Measurements from ENCODE around the gene MIGA1. TPM values are rescaled to one million over a fixed set of nuclear protein-coding genes. Genes with fewer than 3 reads are reported as not detected.

The MIGA1 gene
- total and polyA plus RNA-seq, 9 of the 15 experiments (the other 6 are each of a cell fraction or from before 2014, with no cell fraction given): 1.6 to 5.1 (median 2.9) TPM

DNA sequence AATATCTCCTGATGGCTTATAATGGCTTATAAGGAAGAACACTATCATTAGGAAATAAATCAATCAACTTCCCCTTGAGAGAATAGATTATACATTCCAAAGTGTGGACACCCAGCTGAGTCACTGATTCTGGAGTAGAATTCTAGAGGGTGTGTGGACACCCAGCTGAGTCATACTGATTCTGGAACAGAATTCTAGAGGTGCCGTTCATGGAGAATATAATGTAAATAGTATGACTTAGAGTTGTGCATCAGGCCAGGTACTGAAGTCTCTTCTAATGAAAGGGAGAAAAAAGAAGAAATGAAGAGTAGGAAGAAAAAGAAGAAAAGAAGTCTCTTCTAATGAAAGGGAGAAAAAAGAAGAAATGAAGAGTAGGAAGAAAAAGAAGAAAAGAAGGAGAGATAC, 17.4 kb upstream of the MIGA1 start (continued):
- TF ChIP-seq NR4A1 (CRISPR knock-in tag; IDR thresholded peaks at IDR 0.05) (no peak), NR4A1 (tag; IDR thresholded peaks at IDR 0.05) (no peak), SAP30 (IDR thresholded peaks at IDR 0.05; ENCODE audit: borderline replicate concordance, insufficient read depth, low read depth, low read length, poor library complexity, severe bottlenecking) (no peak), RBM25 (IDR thresholded peaks at IDR 0.05; ENCODE audit: low read depth, low read length, severe bottlenecking) (no peak), TCF7L2 (IDR thresholded peaks at IDR 0.05; ENCODE audit: low read depth, low read length) (no peak), ZNF655 (CRISPR knock-in tag; IDR thresholded peaks at IDR 0.05) (no peak), ZNF253 (CRISPR knock-in tag; conservative IDR thresholded peaks at IDR 0.05) (no peak), ADNP (tag; IDR thresholded peaks at IDR 0.05) (peak; percentile 45; the same call in 1 of the 2 replicates), ZNF133 (CRISPR knock-in tag; IDR thresholded peaks at IDR 0.05) (no peak), MCM2 (IDR thresholded peaks at IDR 0.05; ENCODE audit: low read depth) (no peak), ZNF79 (CRISPR knock-in tag; IDR thresholded peaks at IDR 0.05; ENCODE audit: low read depth) (no peak), LCOR (CRISPR knock-in tag; IDR thresholded peaks at IDR 0.05) (no peak), YY1 (IDR thresholded peaks at IDR 0.05; ENCODE audit: borderline replicate concordance in 1 of 3, control insufficient read depth in 1 of 3, extremely low read depth in 1 of 3, insufficient read depth in 3 of 3, insufficient read length in 1 of 3, insufficient replicate concordance in 2 of 3, low read depth in 1 of 3, low read length in 2 of 3) (no peak), ZFPM2 (CRISPR knock-in tag; IDR thresholded peaks at IDR 0.05) (no peak), NFE2L1 (tag; IDR thresholded peaks at IDR 0.05; ENCODE audit: borderline replicate concordance, low read depth) (no peak), LARP7 (IDR thresholded peaks at IDR 0.05) (no peak), KDM1A (IDR thresholded peaks at IDR 0.05) (peak; percentile 40 to 46; a peak in 1 of 4 replicates), GTF2B (IDR thresholded peaks at IDR 0.05; ENCODE audit: extremely low read depth, insufficient read length) (no peak), PTBP1 (IDR thresholded peaks at IDR 0.05; ENCODE audit: low read depth, low read length) (no peak), HCFC1 (IDR thresholded peaks at IDR 0.05; ENCODE audit: low read depth, low read length) (no peak), RAD51 (IDR thresholded peaks at IDR 0.05; ENCODE audit: borderline replicate concordance, low read depth) (no peak)
- TF ChIP-seq, protein P1, sequence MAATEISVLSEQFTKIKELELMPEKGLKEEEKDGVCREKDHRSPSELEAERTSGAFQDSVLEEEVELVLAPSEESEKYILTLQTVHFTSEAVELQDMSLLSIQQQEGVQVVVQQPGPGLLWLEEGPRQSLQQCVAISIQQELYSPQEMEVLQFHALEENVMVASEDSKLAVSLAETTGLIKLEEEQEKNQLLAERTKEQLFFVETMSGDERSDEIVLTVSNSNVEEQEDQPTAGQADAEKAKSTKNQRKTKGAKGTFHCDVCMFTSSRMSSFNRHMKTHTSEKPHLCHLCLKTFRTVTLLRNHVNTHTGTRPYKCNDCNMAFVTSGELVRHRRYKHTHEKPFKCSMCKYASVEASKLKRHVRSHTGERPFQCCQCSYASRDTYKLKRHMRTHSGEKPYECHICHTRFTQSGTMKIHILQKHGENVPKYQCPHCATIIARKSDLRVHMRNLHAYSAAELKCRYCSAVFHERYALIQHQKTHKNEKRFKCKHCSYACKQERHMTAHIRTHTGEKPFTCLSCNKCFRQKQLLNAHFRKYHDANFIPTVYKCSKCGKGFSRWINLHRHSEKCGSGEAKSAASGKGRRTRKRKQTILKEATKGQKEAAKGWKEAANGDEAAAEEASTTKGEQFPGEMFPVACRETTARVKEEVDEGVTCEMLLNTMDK (IDR thresholded peaks at IDR 0.05; ENCODE audit: borderline replicate concordance, insufficient read depth, low read depth, low read length, poor library complexity, severe bottlenecking): no peak
- TF ChIP-seq, protein P2, sequence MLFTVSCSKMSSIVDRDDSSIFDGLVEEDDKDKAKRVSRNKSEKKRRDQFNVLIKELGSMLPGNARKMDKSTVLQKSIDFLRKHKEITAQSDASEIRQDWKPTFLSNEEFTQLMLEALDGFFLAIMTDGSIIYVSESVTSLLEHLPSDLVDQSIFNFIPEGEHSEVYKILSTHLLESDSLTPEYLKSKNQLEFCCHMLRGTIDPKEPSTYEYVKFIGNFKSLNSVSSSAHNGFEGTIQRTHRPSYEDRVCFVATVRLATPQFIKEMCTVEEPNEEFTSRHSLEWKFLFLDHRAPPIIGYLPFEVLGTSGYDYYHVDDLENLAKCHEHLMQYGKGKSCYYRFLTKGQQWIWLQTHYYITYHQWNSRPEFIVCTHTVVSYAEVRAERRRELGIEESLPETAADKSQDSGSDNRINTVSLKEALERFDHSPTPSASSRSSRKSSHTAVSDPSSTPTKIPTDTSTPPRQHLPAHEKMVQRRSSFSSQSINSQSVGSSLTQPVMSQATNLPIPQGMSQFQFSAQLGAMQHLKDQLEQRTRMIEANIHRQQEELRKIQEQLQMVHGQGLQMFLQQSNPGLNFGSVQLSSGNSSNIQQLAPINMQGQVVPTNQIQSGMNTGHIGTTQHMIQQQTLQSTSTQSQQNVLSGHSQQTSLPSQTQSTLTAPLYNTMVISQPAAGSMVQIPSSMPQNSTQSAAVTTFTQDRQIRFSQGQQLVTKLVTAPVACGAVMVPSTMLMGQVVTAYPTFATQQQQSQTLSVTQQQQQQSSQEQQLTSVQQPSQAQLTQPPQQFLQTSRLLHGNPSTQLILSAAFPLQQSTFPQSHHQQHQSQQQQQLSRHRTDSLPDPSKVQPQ (CRISPR knock-in tag; IDR thresholded peaks at IDR 0.05; ENCODE audit: borderline replicate concordance): no peak

Measured in K562 (cell line).